Lower lobe of right lung (tissue), 2 donors: ENCODE results near the gene SULT4A1. TPM values are rescaled to one million over a fixed set of nuclear protein-coding genes. Genes with fewer than 3 reads are reported as not detected.

ENCODE experiments used
- ATAC-seq, 2 donors: fragments of 200-7000 bp; cut with Tn5 transposase; one replicate each; pipeline ENCODE4 v1.9.1; 2020 to 2022; ENCODE audit warnings: mild to moderate bottlenecking in 2 of 2, moderate library complexity in 2 of 2
- DNase-seq: peaks from one replicate; pipeline ENCODE4 v3.0.0-alpha.2; 2020
- H3K27ac ChIP-seq: fragments of 200-600 bp; one replicate; pipeline ENCODE4 v1.8.0; 2022
- H3K27me3 ChIP-seq: fragments of 200-600 bp; one replicate; pipeline ENCODE4 v1.8.0; 2022; ENCODE audit warnings: low read depth
- H3K36me3 ChIP-seq: fragments of 200-600 bp; one replicate; pipeline ENCODE4 v1.8.0; 2022; ENCODE audit warnings: mild to moderate bottlenecking
- H3K4me1 ChIP-seq: fragments of 200-600 bp; one replicate; pipeline ENCODE4 v1.8.0; 2022
- H3K4me3 ChIP-seq: fragments of 200-600 bp; one replicate; pipeline ENCODE4 v1.8.0; 2022; ENCODE audit warnings: mild to moderate bottlenecking
- H3K9me3 ChIP-seq: fragments of 200-600 bp; one replicate; pipeline ENCODE4 v1.8.0; 2022
- intact Hi-C: fragments of 100-400 bp; cut with DNase I; formaldehyde crosslinking; loops from one replicate; pipeline ENCODE4 v1.11.0; 2022
- total RNA-seq: library from RNA; stranded (reverse); fragmentation: NEBNext Ultra II Directional; extraction: Animal tissue kit (Norgen Biotek cat#: 25700); gene quantifications from one replicate; pipeline ENCODE4 v1.2.1, GENCODE V29; 2021
- TF ChIP-seq, protein P1 (sequence below): fragments of 200-600 bp; IDR thresholded peaks from one replicate; pipeline ENCODE4 v1.8.0; 2022; ENCODE audit warnings: antibody characterized with exemption, mild to moderate bottlenecking
- donor health status: DM: no; HTN: yes; CAD: no; lungs with severe emphysema.

SULT4A1 gene
- total RNA-seq, 1 donor from 2014 or later = not detected

DNA sequence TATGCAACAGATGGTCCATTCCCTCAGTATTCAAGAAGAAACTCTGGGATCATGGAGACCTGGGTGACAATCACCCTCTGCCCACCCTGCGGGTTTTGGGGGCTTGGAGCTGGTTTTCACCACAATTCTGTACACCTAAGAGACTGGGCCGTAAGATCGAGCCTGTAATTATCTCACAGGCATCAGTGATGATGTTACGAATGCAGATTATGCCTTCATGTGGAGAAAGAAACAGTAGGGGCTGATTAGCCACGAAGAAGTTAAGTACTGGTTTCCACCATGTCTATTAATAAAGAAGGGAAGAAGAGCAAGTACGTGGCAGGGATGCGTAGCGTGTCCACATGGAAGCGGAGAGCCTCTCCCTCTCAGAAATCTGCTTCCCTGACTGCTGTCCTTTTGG lies 44.9 kb downstream of the SULT4A1 start:
- DNase-seq = no peak
- TF ChIP-seq, protein P1, sequence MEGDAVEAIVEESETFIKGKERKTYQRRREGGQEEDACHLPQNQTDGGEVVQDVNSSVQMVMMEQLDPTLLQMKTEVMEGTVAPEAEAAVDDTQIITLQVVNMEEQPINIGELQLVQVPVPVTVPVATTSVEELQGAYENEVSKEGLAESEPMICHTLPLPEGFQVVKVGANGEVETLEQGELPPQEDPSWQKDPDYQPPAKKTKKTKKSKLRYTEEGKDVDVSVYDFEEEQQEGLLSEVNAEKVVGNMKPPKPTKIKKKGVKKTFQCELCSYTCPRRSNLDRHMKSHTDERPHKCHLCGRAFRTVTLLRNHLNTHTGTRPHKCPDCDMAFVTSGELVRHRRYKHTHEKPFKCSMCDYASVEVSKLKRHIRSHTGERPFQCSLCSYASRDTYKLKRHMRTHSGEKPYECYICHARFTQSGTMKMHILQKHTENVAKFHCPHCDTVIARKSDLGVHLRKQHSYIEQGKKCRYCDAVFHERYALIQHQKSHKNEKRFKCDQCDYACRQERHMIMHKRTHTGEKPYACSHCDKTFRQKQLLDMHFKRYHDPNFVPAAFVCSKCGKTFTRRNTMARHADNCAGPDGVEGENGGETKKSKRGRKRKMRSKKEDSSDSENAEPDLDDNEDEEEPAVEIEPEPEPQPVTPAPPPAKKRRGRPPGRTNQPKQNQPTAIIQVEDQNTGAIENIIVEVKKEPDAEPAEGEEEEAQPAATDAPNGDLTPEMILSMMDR = no peak

DNA sequence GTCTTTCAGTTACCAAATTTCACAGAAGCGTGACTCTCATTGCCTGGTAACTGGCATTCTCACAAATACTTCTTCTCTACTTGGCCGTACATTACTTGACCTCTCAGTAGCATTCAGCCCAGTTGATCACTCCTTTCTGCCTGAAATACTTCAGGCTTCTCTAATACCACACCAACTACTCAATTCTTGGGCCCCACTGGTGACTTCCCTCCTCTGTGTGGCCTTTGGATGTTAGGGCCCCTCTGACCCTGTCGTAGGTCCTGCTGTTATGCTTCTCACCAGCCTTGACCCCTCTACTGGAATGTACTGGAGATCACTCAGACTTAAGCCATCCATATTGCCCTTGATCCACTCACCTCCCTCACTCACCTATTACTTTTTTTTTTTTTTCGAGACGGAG lies 48.0 kb downstream of the SULT4A1 start:
- intact Hi-C loops = no loop called here
- Histone ChIP-seq H3K27ac (no peak overlapping the region), H3K27me3 (no peaks in the 10 kb centered on the region), H3K4me3 (no peak overlapping the region), H3K4me1 (peaks cover 14% of the 10 kb centered on the region), H3K9me3 (no peaks in the 10 kb centered on the region), H3K36me3 (no peaks in the 10 kb centered on the region)
- ATAC-seq (no peak), DNase-seq (no peak)
- TF ChIP-seq, protein P1 = no peak

More for the DNA sequence above, 44.9 kb downstream of the SULT4A1 start:
- H3K36me3 ChIP-seq = no peaks in the 10 kb centered on the region
- no peak overlapping the region for H3K4me3 ChIP-seq
- no peaks in the 10 kb centered on the region for H3K9me3 ChIP-seq
- intact Hi-C loops = no loop called here
- peaks cover 9% of the 10 kb centered on the region for H3K27me3 ChIP-seq
- no peak overlapping the region for H3K27ac ChIP-seq
- H3K4me1 ChIP-seq = peaks cover 9% of the 10 kb centered on the region
- no peak for ATAC-seq

DNA sequence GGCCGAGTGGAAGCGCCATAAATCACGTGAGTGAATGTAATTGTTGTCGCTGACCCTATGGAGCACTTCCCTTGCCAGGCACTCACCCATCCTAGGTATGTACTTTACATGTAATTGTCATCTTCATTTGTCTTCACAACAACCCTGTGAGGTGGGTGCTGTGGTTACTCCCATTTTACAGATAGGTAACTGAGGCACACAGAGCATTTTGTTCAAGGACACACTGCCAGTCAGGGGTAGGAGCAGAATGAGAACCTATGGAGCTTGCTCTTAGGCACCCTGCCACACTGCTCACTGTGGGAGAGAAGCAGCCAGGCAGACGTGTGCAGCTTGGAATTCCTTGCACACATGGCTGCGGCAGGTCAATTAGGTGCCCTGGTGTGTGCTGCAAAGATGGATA lies 49.4 kb downstream of the SULT4A1 start:
- peaks cover 14% of the 10 kb centered on the region for H3K4me1 ChIP-seq
- intact Hi-C loops = no loop called here
- H3K27me3 ChIP-seq = no peaks in the 10 kb centered on the region
- no peaks in the 10 kb centered on the region for H3K36me3 ChIP-seq
- peak overlapping the region; percentile 82 for H3K4me3 ChIP-seq
- TF ChIP-seq, protein P1 = no peak
- no peak for ATAC-seq
- peak overlapping the region; percentile 84 for H3K27ac ChIP-seq
- DNase-seq = no peak
- no peaks in the 10 kb centered on the region for H3K9me3 ChIP-seq

DNA sequence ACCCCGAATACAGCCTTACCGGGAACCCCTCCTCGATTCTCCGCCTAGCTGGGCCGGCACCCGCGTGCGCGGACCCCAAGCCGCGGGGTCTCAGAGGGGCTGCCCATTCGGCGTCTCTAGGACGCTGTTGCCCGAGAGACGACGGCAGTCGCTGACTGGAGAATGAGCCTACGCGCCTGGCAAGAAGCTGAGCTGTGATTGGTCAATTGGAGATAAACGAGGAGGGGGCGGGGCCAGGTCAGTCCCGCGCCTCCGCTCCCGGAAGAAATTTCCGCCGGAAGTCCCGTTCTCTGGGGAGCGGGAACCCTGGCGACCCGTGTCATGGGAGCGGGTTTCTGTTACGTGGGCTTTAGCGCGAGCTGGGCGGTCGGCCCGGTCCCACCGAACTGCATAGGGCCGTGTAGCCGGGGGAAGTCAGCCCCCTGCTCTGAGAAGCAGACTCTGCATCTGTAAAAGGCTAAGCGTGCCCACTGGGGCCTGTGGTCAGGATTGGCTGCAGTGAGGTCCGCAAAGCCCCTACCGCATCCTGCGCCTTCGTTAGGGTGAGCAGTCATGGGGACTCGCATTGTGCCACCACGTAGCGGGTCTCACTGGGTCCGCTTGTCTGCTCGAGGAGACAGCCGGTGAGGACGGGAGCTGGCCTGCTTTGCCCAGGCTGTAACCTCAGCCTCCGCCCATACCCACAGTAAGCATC lies 50.0 kb downstream of the SULT4A1 start, which contains the start of gene EFCAB6:
TSS of gene EFCAB6 (minus strand) at position 157 of the 694 bp plus-strand sequence. CDS start 29,987 bp downstream, outside the sequence.
- no peaks in the 10 kb centered on the region for H3K36me3 ChIP-seq
- intact Hi-C loops = no loop called here
- H3K9me3 ChIP-seq = no peaks in the 10 kb centered on the region
- TF ChIP-seq, protein P1 = no peak
- H3K4me3 ChIP-seq = peak within 1 kb of the TSS; percentile 82
- no peaks in the 10 kb centered on the region for H3K27me3 ChIP-seq
- peaks cover 14% of the 10 kb centered on the region for H3K4me1 ChIP-seq
- DNase-seq (peak; percentile 92), ATAC-seq (peak; percentile 98 to 99)
- H3K27ac ChIP-seq = peak within 1 kb of the TSS; percentile 84

DNA sequence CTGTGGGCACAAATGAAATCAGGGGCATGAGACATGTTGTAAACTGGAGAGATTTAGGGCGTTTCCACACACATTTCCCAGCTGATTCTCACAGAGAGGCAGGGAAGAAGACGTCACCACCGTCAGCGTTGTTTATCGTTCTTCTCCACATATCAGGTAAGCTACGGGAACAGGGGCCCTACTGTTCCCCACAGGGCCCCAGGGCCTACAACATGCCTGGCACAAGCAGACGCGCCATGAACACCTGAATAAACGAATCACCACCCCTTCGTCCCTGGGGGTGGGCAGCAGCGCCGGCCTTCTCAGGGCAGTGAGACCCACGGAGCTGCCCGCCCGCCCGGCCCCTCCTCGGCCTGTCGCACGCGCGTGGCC lies 50.5 kb downstream of the SULT4A1 start:
- Histone ChIP-seq H3K4me3 (peak overlapping the region; percentile 82), H3K27me3 (no peaks in the 10 kb centered on the region), H3K36me3 (no peaks in the 10 kb centered on the region), H3K27ac (peak overlapping the region; percentile 84), H3K4me1 (peaks cover 14% of the 10 kb centered on the region), H3K9me3 (no peaks in the 10 kb centered on the region)
- ATAC-seq (peak; percentile 57 to 65), DNase-seq (no peak)
- intact Hi-C loops = no loop called here
- TF ChIP-seq, protein P1 = no peak
